GM21381 (cell line): ENCODE data around the gene MARCHF4.

Experiments used
- ATAC-seq: cut with Tn5 transposase; IDR thresholded peaks from one replicate; pipeline ENCODE4 v1.9.1; 2021; ENCODE audit warnings: mild to moderate bottlenecking, moderate library complexity; ENCODE audit not compliant: unreplicated experiment

The MARCHF4 gene

GRCh38 chr2:216351172-216351925 lies 20.9 kb downstream of the MARCHF4 start:
- ATAC-seq, result no peak

GRCh38 chr2:216350214-216350791 lies 22.0 kb downstream of the MARCHF4 start:
- ATAC-seq, result no peak

- no peak for ATAC-seq
Measured at GRCh38 chr2:216349366-216349765, 22.9 kb downstream of the MARCHF4 start.

GRCh38 chr2:216348756-216349308 lies 23.5 kb downstream of the MARCHF4 start:
- no peak for ATAC-seq

GRCh38 chr2:216346781-216347180 lies 25.5 kb downstream of the MARCHF4 start:
- ATAC-seq, result no peak

GRCh38 chr2:216345846-216346245 lies 26.4 kb downstream of the MARCHF4 start:
- ATAC-seq, result no peak

GRCh38 chr2:216344950-216345300 lies 27.4 kb downstream of the MARCHF4 start:
- no peak for ATAC-seq

- ATAC-seq, result no peak
Measured at GRCh38 chr2:216344206-216344949, 27.9 kb downstream of the MARCHF4 start.

GRCh38 chr2:216343221-216343980 lies 28.9 kb downstream of the MARCHF4 start:
- no peak for ATAC-seq

GRCh38 chr2:216341121-216341520 lies 31.2 kb downstream of the MARCHF4 start:
- no peak for ATAC-seq

- no peak for ATAC-seq
Measured at GRCh38 chr2:216340280-216340631, 32.0 kb downstream of the MARCHF4 start.

GRCh38 chr2:216339456-216340279 lies 32.6 kb downstream of the MARCHF4 start:
- ATAC-seq, result no peak

GRCh38 chr2:216335252-216335651 lies 37.0 kb downstream of the MARCHF4 start:
- no peak for ATAC-seq

- no peak for ATAC-seq
Measured at GRCh38 chr2:216328347-216328746, 43.9 kb downstream of the MARCHF4 start.

GRCh38 chr2:216327447-216327935 lies 44.8 kb downstream of the MARCHF4 start:
- ATAC-seq, result no peak
